Urinary bladder (tissue), 4 donors: Measurements from ENCODE around the gene STAC2. TPM values are rescaled to one million over a fixed set of nuclear protein-coding genes. Genes with fewer than 3 reads are reported as not detected.

Experiments used
- DNase-seq: peaks from one replicate; pipeline ENCODE4 v3.0.0-alpha.2; 2015; ENCODE audit errors: extremely low spot score
- H3K27ac ChIP-seq: one replicate; pipeline ENCODE4 v1.5.1; 2013; ENCODE audit warnings: low read depth, mild to moderate bottlenecking, moderate library complexity
- H3K36me3 ChIP-seq: one replicate; pipeline ENCODE4 v1.6.1; 2013; ENCODE audit warnings: mild to moderate bottlenecking, moderate library complexity; ENCODE audit not compliant: insufficient read depth
- H3K4me1 ChIP-seq: one replicate; pipeline ENCODE4 v1.6.1; 2013; ENCODE audit warnings: mild to moderate bottlenecking, moderate library complexity; ENCODE audit not compliant: insufficient read depth
- H3K4me3 ChIP-seq: one replicate; pipeline ENCODE4 v1.5.1; 2013; ENCODE audit warnings: low read depth, low read length
- WGBS: extraction: QIAGEN DNeasy Blood & Tissue Kit; methylation state at CpG from one replicate; pipeline ENCODE4 v1.1.7; 2013; 5-methylcytosine and 5-hydroxymethylcytosine counted together
- polyA plus RNA-seq: library from polyadenylated mRNA; stranded (reverse); fragments of 200-250 nt; gene quantifications from one replicate; pipeline ENCODE4 v1.2.3, GENCODE V29; 2013
- total RNA-seq: library from RNA; depleted of rRNA; stranded (reverse); fragments of >200 nt; gene quantifications from one replicate; pipeline ENCODE4 v1.2.3, GENCODE V29; 2014
- donor health status: healthy with polysubstance abuse.
- donor health status: healthy.

Gene STAC2
- total and polyA plus RNA-seq, 2 donors = 0.32 to 1.1 TPM

- peak overlapping the region; percentile 36 for H3K4me3 ChIP-seq
- 7% methylated on average over 22 of the region's 22 CpGs for WGBS
- H3K36me3 ChIP-seq = no peaks in the 10 kb centered on the region
- H3K4me1 ChIP-seq = no peaks in the 10 kb centered on the region
- no peak overlapping the region for H3K27ac ChIP-seq
- DNase-seq = no peak
Measured at GRCh38 chr17:39210093-39210434, 15.7 kb downstream of the STAC2 start.

DNA sequence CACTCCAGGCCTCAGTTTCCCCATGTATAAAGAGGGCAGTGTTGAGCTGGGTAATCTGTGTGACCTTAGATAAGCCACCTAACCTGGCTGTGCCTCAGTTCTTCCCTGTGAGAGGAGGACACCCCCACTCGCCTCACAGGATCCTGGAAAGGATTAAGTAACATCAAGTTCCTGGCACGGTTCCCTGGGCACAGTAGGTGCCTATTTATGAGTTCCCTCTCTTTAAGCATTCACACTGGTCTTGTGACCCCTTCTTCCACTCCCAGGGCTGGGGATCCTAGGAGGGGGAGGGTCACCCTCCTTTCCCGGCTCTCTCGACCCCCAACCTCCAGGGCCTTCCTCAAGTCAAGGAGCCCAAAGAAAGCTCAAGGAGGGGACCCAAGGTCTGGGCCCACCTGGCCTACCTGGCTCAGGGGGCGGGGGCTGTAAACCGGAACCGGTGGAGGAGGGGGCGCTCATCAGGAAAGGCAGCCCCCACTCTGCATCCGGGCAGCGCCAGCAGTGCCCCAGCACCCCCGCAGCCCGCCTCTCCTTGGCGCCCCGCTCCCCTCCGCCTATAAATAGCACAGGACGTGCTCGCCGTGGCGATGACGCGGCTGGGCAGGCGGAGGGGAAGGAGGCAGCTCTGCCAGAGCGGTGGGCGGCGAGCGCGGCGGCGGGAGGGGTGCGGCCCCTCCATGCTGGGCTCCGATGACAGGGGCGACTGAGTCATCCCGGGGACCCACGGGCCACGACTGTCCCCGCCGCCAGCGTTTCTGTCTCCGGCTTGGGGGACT is 16.2 kb downstream of the STAC2 start:
- 2% methylated on average over 39 of the region's 39 CpGs for WGBS
- Histone ChIP-seq H3K36me3 (no peaks in the 10 kb centered on the region), H3K4me3 (peak overlapping the region; percentile 36), H3K4me1 (no peaks in the 10 kb centered on the region), H3K27ac (no peak overlapping the region)
- no peak for DNase-seq

DNA sequence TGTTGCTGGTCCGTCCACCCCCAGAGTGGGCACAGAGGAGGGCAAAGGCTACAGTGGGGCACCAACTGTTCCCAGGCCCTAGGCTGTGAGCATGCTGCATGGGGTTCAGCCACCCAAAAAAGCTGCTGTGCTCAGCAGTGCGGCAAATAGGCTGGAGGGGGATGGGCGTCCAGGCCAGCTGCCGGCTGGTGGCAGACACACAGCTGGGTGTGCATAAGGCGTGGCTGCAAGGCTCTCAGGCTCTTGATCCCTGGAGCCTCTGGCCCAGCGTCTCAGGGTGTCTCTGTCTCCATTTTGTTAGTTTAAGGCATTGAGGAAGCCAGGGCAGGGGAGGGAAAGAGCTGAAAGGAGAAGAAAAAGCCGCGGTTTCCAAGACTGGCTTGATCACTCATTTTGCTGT is 16.9 kb downstream of the STAC2 start:
- WGBS = 53% methylated on average over 8 of the region's 8 CpGs
- Histone ChIP-seq H3K4me3 (no peak overlapping the region), H3K4me1 (no peaks in the 10 kb centered on the region), H3K27ac (no peak overlapping the region), H3K36me3 (peaks cover 4% of the 10 kb centered on the region)
- no peak for DNase-seq

GRCh38 chr17:39208136-39208535 is 17.6 kb downstream of the STAC2 start:
- Histone ChIP-seq H3K36me3 (peaks cover 4% of the 10 kb centered on the region), H3K4me3 (no peak overlapping the region)
- 67% methylated on average over 7 of the region's 7 CpGs for WGBS

DNA sequence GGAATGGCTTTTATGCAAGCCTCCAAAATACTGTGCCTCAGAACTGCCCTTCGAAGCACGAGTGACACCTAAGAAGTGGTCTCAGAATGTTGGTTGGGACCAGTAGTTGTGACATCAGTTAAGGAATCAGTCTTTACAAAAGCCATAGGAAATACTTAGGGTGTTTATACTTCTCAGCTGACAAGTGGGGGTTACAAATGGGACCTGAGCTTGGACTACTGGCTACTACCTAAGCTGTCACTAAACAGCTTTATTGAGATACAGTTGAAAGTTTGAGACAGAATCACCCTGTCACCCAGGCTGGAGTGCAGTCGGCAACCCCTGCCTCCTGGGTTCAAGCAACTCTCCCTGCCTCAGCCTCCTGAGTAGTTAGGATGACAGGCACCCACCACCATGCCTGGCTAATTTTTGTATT is 20.6 kb downstream of the STAC2 start:
- no peak for DNase-seq
- Histone ChIP-seq H3K4me3 (no peak overlapping the region), H3K27ac (no peak overlapping the region), H3K4me1 (no peaks in the 10 kb centered on the region), H3K36me3 (peaks cover 9% of the 10 kb centered on the region)
- WGBS = 86% methylated on average over 3 of the region's 3 CpGs

More at GRCh38 chr17:39208136-39208535, 17.6 kb downstream of the STAC2 start:
- no peak for DNase-seq
- no peaks in the 10 kb centered on the region for H3K4me1 ChIP-seq
- no peak overlapping the region for H3K27ac ChIP-seq

GRCh38 chr17:39204245-39204644 is 21.5 kb downstream of the STAC2 start:
- peaks cover 9% of the 10 kb centered on the region for H3K36me3 ChIP-seq
- DNase-seq = no peak
- 84% methylated on average over 8 of the region's 8 CpGs for WGBS
- no peak overlapping the region for H3K27ac ChIP-seq
- H3K4me3 ChIP-seq = no peak overlapping the region
- no peaks in the 10 kb centered on the region for H3K4me1 ChIP-seq

- H3K4me3 ChIP-seq = peak overlapping the region; percentile 75
- no peak overlapping the region for H3K27ac ChIP-seq
- WGBS = 44% methylated on average over 11 of the region's 11 CpGs
- no peaks in the 10 kb centered on the region for H3K4me1 ChIP-seq
- DNase-seq = no peak
- H3K36me3 ChIP-seq = peaks cover 9% of the 10 kb centered on the region
Measured at GRCh38 chr17:39200957-39201510, 24.7 kb downstream of the STAC2 start.

- Histone ChIP-seq H3K4me1 (no peaks in the 10 kb centered on the region), H3K36me3 (peaks cover 9% of the 10 kb centered on the region), H3K27ac (peak within 1 kb of the TSS; percentile 90), H3K4me3 (peak within 1 kb of the TSS; percentile 75)
- no peak for DNase-seq
- under 1% methylated on average over 52 of the region's 52 CpGs for WGBS
Measured at GRCh38 chr17:39200070-39200879, 25.5 kb downstream of the STAC2 start, which contains the start of gene RPL19. RPL19 (plus strand) TSS chr17:39200283; CDS start chr17:39200345, 62 bp downstream.

GRCh38 chr17:39199820-39200069 is 26.0 kb downstream of the STAC2 start:
- under 1% methylated on average over 10 of the region's 10 CpGs for WGBS
- Histone ChIP-seq H3K27ac (no peak overlapping the region), H3K4me1 (no peaks in the 10 kb centered on the region), H3K36me3 (peaks cover 9% of the 10 kb centered on the region), H3K4me3 (peak overlapping the region; percentile 75)
- DNase-seq = peak; percentile 92

- H3K4me1 ChIP-seq = no peaks in the 10 kb centered on the region
- 68% methylated on average over 4 of the region's 4 CpGs for WGBS
- no peak for DNase-seq
- H3K36me3 ChIP-seq = peaks cover 5% of the 10 kb centered on the region
- H3K27ac ChIP-seq = no peak overlapping the region
- no peak overlapping the region for H3K4me3 ChIP-seq
Measured at GRCh38 chr17:39198186-39198566, 27.6 kb downstream of the STAC2 start.

DNA sequence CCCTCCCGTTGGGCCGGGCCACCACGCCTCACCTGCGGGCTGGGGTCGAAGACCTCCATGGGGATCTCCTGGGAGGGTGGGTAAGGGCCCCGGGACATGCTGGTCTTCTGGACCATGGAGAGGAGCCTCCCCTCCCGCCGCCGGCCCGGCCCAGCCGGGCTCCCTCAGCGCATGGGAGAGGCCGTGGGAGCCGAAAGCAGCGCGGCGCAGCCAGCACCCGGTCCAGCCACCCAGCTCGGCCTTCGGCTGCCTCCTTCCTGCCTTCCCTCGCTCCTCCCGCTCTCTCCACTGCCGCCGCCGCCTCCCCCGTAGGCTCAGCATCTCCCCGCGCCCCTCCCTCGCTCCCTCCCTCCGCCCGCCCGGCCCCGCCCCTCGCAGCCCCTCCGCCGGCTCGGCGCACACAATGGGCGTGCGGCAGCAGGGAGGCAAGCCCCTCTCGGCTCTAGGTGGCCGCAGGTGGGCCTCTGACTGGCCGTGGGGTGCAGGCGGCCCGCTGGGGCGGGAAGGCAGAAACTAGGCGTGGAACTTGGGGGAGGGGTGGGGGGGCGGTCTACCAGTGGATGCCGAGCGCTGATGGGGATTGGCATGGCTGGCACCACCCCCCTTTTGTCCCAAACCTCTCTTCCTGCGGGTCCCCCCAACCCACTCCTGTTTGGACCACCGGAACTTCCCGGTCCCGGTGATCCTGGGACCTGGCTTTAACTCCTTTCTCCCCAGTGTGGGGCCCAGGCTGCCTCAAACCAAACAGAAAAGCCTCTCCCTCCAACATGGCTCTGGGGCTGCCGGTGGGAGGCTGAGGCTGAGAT is 28.2 kb downstream of the STAC2 start, which contains the start of gene CACNB1:
Gene CACNB1, minus strand, starts transcription at position 290 of the 806 bp plus-strand sequence. Its CDS starts 174 bp downstream, at position 116.
- no peak for DNase-seq

GRCh38 chr17:39196808-39197291 is 28.9 kb downstream of the STAC2 start:
- Histone ChIP-seq H3K4me1 (no peaks in the 10 kb centered on the region), H3K4me3 (peak overlapping the region; percentile 84), H3K36me3 (no peaks in the 10 kb centered on the region), H3K27ac (peak overlapping the region; percentile 33)
- DNase-seq = no peak
- WGBS = 1% methylated on average over 30 of the region's 30 CpGs

More for the DNA sequence above, 28.2 kb downstream of the STAC2 start, which contains the start of gene CACNB1:
- no peaks in the 10 kb centered on the region for H3K4me1 ChIP-seq
- under 1% methylated on average over 54 of the region's 55 CpGs for WGBS
- H3K4me3 ChIP-seq = peak within 1 kb of the TSS; percentile 84
- peaks cover 5% of the 10 kb centered on the region for H3K36me3 ChIP-seq
- peak within 1 kb of the TSS; percentile 33 for H3K27ac ChIP-seq

DNA sequence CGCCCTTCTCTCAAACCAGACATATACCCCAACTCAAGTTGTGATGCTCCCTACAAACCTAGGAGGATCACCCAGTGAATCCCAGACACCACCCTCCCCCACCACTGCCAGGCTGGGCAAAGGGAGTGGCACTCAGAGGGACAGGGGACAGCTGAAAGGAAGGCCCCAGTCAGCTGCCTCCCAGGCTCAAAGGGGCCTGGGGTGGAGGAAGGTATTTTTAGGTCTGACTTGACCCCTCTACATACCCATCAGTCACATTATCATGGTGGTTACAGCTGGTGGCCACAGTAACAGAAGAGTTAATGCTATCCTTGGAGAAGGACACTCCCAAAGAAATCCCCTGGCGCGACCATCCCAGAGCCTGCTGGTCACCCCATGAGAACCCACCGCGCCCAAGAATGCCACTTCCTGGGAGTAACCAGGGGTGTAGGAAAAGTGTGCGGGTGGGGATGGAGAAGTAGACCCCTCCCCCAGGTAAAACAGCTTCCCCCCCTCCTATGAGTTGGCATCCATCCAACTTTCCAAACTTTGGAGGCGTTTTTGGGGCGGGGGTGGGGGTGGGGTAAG is 29.4 kb downstream of the STAC2 start:
- Histone ChIP-seq H3K27ac (no peak overlapping the region), H3K4me3 (peak overlapping the region; percentile 84), H3K4me1 (no peaks in the 10 kb centered on the region), H3K36me3 (peaks cover 4% of the 10 kb centered on the region)
- 24% methylated on average over 8 of the region's 8 CpGs for WGBS
- no peak for DNase-seq
